ENCODE data around the gene FAM241A. TPM values are rescaled to one million over a fixed set of nuclear protein-coding genes. Genes with fewer than 3 reads are reported as not detected.

The FAM241A gene
- total and polyA plus RNA-seq, 3 donors from 2014 or later = 4.7 to 6.2 (median 5.7) TPM

DNA sequence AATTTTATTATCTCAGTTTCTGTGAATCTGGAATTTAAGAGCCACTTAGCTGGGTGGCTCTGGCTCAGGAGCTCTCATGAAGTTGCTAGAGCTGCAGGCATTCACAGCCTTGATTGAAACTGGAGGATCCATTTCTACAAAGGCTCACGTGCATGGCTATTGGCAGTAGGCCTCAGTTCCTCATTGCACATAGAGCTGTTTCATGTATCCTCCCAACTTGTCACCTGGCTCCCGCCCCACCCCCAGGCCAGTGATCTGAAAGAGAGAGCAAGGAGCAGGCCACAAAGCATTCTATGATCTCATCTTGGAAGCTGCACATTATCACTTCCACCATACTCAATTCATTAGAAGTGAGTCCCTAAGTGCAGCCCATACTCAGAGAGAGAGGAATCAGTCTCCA is 67.8 kb downstream of the FAM241A start:
- H3K36me3 ChIP-seq (ENCODE audit: low read depth, missing control alignments) = no peaks in the 10 kb centered on the region
- no peaks in the 10 kb centered on the region for H3K4me1 ChIP-seq
- TF ChIP-seq CTCF (IDR thresholded peaks at IDR 0.05) (no peak), POLR2A (IDR thresholded peaks at IDR 0.05) (no peak)
- intact Hi-C loops (cut with DNase I; ENCODE audit: low total_unique reads) = no loop called here
- H3K4me3 ChIP-seq = no peak overlapping the region
- no peak overlapping the region for H3K27ac ChIP-seq
- no peaks in the 10 kb centered on the region for H3K9me3 ChIP-seq
- WGBS, 2 donors = 77 to 97% methylated on average over 2 of the region's 2 CpGs
- no peak for DNase-seq
- H3K27me3 ChIP-seq = no peaks in the 10 kb centered on the region

DNA sequence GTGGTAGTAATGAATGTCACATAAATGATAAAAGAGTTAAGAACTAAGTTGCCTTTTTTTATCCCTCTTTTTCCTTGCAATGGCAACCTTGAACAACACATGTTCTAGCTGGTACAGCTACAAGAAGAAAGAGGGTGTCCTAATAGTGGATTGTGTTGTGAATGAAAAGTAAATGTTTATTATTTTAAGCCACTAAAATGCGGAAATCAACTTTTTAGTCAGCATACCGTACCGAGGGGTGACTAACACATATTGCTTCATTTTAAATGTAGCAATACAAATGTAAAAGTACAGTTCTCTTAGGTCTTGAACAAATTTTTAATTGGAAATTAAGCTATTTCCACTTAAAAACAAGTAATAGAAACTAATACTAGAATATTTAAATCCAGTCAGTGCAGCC is 68.6 kb downstream of the FAM241A start:
- Histone ChIP-seq H3K4me1 (no peaks in the 10 kb centered on the region), H3K4me3 (no peak overlapping the region), H3K36me3 (ENCODE audit: low read depth, missing control alignments) (no peaks in the 10 kb centered on the region), H3K9me3 (no peaks in the 10 kb centered on the region), H3K27me3 (no peaks in the 10 kb centered on the region), H3K27ac (no peak overlapping the region)
- TF ChIP-seq CTCF (IDR thresholded peaks at IDR 0.05) (no peak), POLR2A (IDR thresholded peaks at IDR 0.05) (no peak)
- intact Hi-C loops (cut with DNase I; ENCODE audit: low total_unique reads) = no loop called here
- 94 to 95% methylated on average over 3 of the region's 3 CpGs for WGBS, 2 donors
- no peak for DNase-seq

GRCh38 chr4:112214390-112215264 is 69.4 kb downstream of the FAM241A start:
- H3K9me3 ChIP-seq = no peaks in the 10 kb centered on the region
- no peak overlapping the region for H3K27ac ChIP-seq
- intact Hi-C loops (cut with DNase I; ENCODE audit: low total_unique reads) = no loop called here
- no peaks in the 10 kb centered on the region for H3K36me3 ChIP-seq (ENCODE audit: low read depth, missing control alignments)
- H3K4me3 ChIP-seq = no peak overlapping the region
- no peaks in the 10 kb centered on the region for H3K27me3 ChIP-seq
- TF ChIP-seq POLR2A (IDR thresholded peaks at IDR 0.05) (no peak), CTCF (IDR thresholded peaks at IDR 0.05) (peak in 2 of 3 experiments; percentile 40 to 44)
- H3K4me1 ChIP-seq = no peaks in the 10 kb centered on the region
- no peak for DNase-seq

- Histone ChIP-seq H3K27ac (no peak overlapping the region), H3K4me3 (no peak overlapping the region), H3K36me3 (ENCODE audit: low read depth, missing control alignments) (no peaks in the 10 kb centered on the region), H3K27me3 (no peaks in the 10 kb centered on the region), H3K4me1 (no peaks in the 10 kb centered on the region), H3K9me3 (no peaks in the 10 kb centered on the region)
- no peak for DNase-seq
- intact Hi-C loops (cut with DNase I; ENCODE audit: low total_unique reads) = no loop called here
- WGBS, 2 donors = 95% methylated on average over 7 of the region's 7 CpGs
- TF ChIP-seq CTCF (IDR thresholded peaks at IDR 0.05) (no peak), POLR2A (IDR thresholded peaks at IDR 0.05) (no peak)
Observed at GRCh38 chr4:112219826-112220366, 74.6 kb downstream of the FAM241A start.

Data from testis (tissue), 3 donors.